Upper lobe of right lung (tissue), 1 donor: Measurements from ENCODE around the gene SLC25A3. TPM values are rescaled to one million over a fixed set of nuclear protein-coding genes. Genes with fewer than 3 reads are reported as not detected.
"Not testable (repeated sequence)": the region's sequence is repeated elsewhere in the genome, so short reads cannot be mapped to it uniquely, and the experiment has no call there.

ENCODE experiments used
- ATAC-seq: fragments of 200-7000 bp; cut with Tn5 transposase; one replicate; pipeline ENCODE4 v1.9.1; 2020; ENCODE audit warnings: mild to moderate bottlenecking, moderate library complexity
- DNase-seq: peaks from one replicate; pipeline ENCODE4 v3.0.0-alpha.2; 2020
- H3K27ac ChIP-seq: fragments of 200-600 bp; one replicate; pipeline ENCODE4 v1.8.0; 2022
- H3K27me3 ChIP-seq: fragments of 200-600 bp; one replicate; pipeline ENCODE4 v1.8.0; 2022; ENCODE audit warnings: mild to moderate bottlenecking
- H3K36me3 ChIP-seq: fragments of 200-600 bp; one replicate; pipeline ENCODE4 v1.8.0; 2022
- H3K4me1 ChIP-seq: fragments of 200-600 bp; one replicate; pipeline ENCODE4 v1.8.0; 2022
- H3K4me3 ChIP-seq: fragments of 200-600 bp; one replicate; pipeline ENCODE4 v1.8.0; 2022; ENCODE audit warnings: mild to moderate bottlenecking
- H3K9me3 ChIP-seq: fragments of 200-600 bp; one replicate; pipeline ENCODE4 v1.8.0; 2022
- CTCF ChIP-seq: fragments of 200-600 bp; IDR thresholded peaks from one replicate; pipeline ENCODE4 v1.8.0; 2022; ENCODE audit warnings: antibody characterized with exemption
- intact Hi-C: fragments of 100-400 bp; cut with DNase I; formaldehyde crosslinking; loops from one replicate; pipeline ENCODE4 v1.11.0; 2022
- total RNA-seq: library from RNA; stranded (reverse); fragmentation: NEBNext Ultra II Directional; extraction: Animal tissue kit (Norgen Biotek cat#: 25700); gene quantifications from one replicate; pipeline ENCODE4 v1.2.1, GENCODE V29; 2021
- donor health status: DM: no; HTN: yes; CAD: no; lungs with severe emphysema.

SLC25A3 gene
- total RNA-seq, 1 donor from 2014 or later, result 355 TPM

GRCh38 chr12:98618952-98619351 is 25.5 kb downstream of the SLC25A3 start:
- Histone ChIP-seq H3K27ac (no peak overlapping the region), H3K4me3 (no peak overlapping the region), H3K27me3 (no peaks in the 10 kb centered on the region), H3K4me1 (peaks cover 6% of the 10 kb centered on the region), H3K36me3 (no peaks in the 10 kb centered on the region), H3K9me3 (no peaks in the 10 kb centered on the region)
- DNase-seq, result no peak
- peak; percentile 68 for ATAC-seq
- intact Hi-C loops, result no loop called here
- TF ChIP-seq CTCF, result no peak

- intact Hi-C loops, result no loop called here
- TF ChIP-seq CTCF, result no peak
- Histone ChIP-seq H3K9me3 (no peaks in the 10 kb centered on the region), H3K4me3 (no peak overlapping the region), H3K27me3 (no peaks in the 10 kb centered on the region), H3K4me1 (peaks cover 7% of the 10 kb centered on the region), H3K27ac (no peak overlapping the region), H3K36me3 (no peaks in the 10 kb centered on the region)
- ATAC-seq, result peak; percentile 84
- no peak for DNase-seq
Measured at GRCh38 chr12:98635657-98636323, 42.3 kb downstream of the SLC25A3 start.

GRCh38 chr12:98637068-98637467 is 43.6 kb downstream of the SLC25A3 start:
- ATAC-seq (no peak), DNase-seq (no peak)
- no peak for TF ChIP-seq CTCF
- H3K4me1 ChIP-seq, result peaks cover 7% of the 10 kb centered on the region
- H3K27me3 ChIP-seq, result no peaks in the 10 kb centered on the region
- no peaks in the 10 kb centered on the region for H3K9me3 ChIP-seq
- H3K36me3 ChIP-seq, result no peaks in the 10 kb centered on the region
- H3K27ac ChIP-seq, result no peak overlapping the region
- intact Hi-C loops, result no loop called here
- no peak overlapping the region for H3K4me3 ChIP-seq

GRCh38 chr12:98638009-98638408 is 44.5 kb downstream of the SLC25A3 start:
- no peak overlapping the region for H3K4me3 ChIP-seq
- H3K4me1 ChIP-seq, result peaks cover 9% of the 10 kb centered on the region
- no peak overlapping the region for H3K27ac ChIP-seq
- no peak for ATAC-seq
- no peak for DNase-seq
- intact Hi-C loops, result no loop called here
- no peaks in the 10 kb centered on the region for H3K9me3 ChIP-seq
- TF ChIP-seq CTCF, result no peak
- H3K27me3 ChIP-seq, result no peaks in the 10 kb centered on the region
- no peaks in the 10 kb centered on the region for H3K36me3 ChIP-seq

GRCh38 chr12:98639491-98639890 is 46.0 kb downstream of the SLC25A3 start:
- TF ChIP-seq CTCF, result no peak
- Histone ChIP-seq H3K27me3 (no peaks in the 10 kb centered on the region), H3K4me3 (no peak overlapping the region), H3K27ac (no peak overlapping the region), H3K4me1 (peaks cover 13% of the 10 kb centered on the region), H3K9me3 (no peaks in the 10 kb centered on the region), H3K36me3 (no peaks in the 10 kb centered on the region)
- no peak for ATAC-seq
- intact Hi-C loops, result no loop called here
- no peak for DNase-seq

- H3K27ac ChIP-seq, H3K4me3 ChIP-seq, DNase-seq, H3K27me3 ChIP-seq, H3K36me3 ChIP-seq, H3K9me3 ChIP-seq, ATAC-seq, intact Hi-C loops: not testable (repeated sequence)
- peaks cover 25% of the 10 kb centered on the region for H3K4me1 ChIP-seq
Measured at GRCh38 chr12:98642801-98643200, 49.3 kb downstream of the SLC25A3 start.
